Body of pancreas (tissue), 4 donors: Measurements from ENCODE around the gene IFNAR1. TPM values are rescaled to one million over a fixed set of nuclear protein-coding genes. Genes with fewer than 3 reads are reported as not detected.

ENCODE experiments used
- ATAC-seq: fragments of 150-250 bp; one replicate; pipeline ENCODE4 v1.9.1; 2016
- DNase-seq, 4 donors: peaks; one replicate each; pipeline ENCODE4 v3.0.0-alpha.2; 2019
- H3K27ac ChIP-seq, 4 donors: fragments of 200-600 bp; sonication (generic); 1 replicate in 3 of 4; 2 replicates in 1 of 4; pipeline versions ENCODE4 v1.5.1 to v1.6.1; 2016 to 2019; ENCODE audit warnings: mild to moderate bottlenecking in 1 of 4, mixed read lengths in 1 of 4, moderate library complexity in 1 of 4
- H3K27me3 ChIP-seq, 2 donors: fragments of 200-600 bp; sonication (generic); one replicate each; pipeline ENCODE4 v1.6.0; 2016; ENCODE audit warnings: mild to moderate bottlenecking in 1 of 2
- H3K36me3 ChIP-seq, 2 donors: fragments of 200-600 bp; sonication (generic); replicated peaks in 1 of 2; 2 replicates each; pipeline ENCODE4 v1.5.1; 2016; ENCODE audit warnings: low read depth in 2 of 2; ENCODE audit not compliant: insufficient read depth in 1 of 2
- H3K4me1 ChIP-seq: fragments of 200-600 bp; sonication (generic); one replicate; pipeline ENCODE4 v1.6.0; 2016
- H3K4me3 ChIP-seq, 2 donors: fragments of 200-600 bp; sonication (generic); 1 replicate in 1 of 2; 2 replicates in 1 of 2; pipeline ENCODE4 v1.5.1; 2016 to 2019
- H3K9me3 ChIP-seq, 3 donors: fragments of 200-600 bp; sonication (generic); 1 replicate in 2 of 3; 2 replicates in 1 of 3; pipeline ENCODE4 v1.5.1; 2016
- CTCF ChIP-seq, 7 experiments: fragments of 450-650 bp in 4 of 7; fragments of 200-600 bp in 3 of 7; sonication (generic) in 3 of 7; IDR thresholded peaks; one replicate each; pipeline ENCODE4 v1.5.1; 2016 to 2019; ENCODE audit warnings: antibody characterized with exemption in 7 of 7
- POLR2A ChIP-seq, 3 donors: fragments of 450-650 bp; IDR thresholded peaks; one replicate each; pipeline ENCODE4 v1.6.1; 2016; ENCODE audit warnings: antibody characterized with exemption in 3 of 3, mild to moderate bottlenecking in 2 of 3
- WGBS, 2 donors: methylation state at CpG; one replicate each; pipeline ENCODE4 v1.1.5; 2017; 5-methylcytosine and 5-hydroxymethylcytosine counted together
- intact Hi-C: fragments of 100-400 bp; cut with DNase I; formaldehyde crosslinking; loops from one replicate; pipeline ENCODE4 v1.15.1; 2023
- total RNA-seq, 2 donors: library from RNA; depleted of rRNA; stranded (reverse); fragments of >200 nt; gene quantifications; one replicate each; pipeline ENCODE4 v1.1.0, GENCODE V29; 2016

IFNAR1 gene
- total RNA-seq, 2 donors from 2014 or later, result 14.2 to 17.9 TPM

GRCh38 chr21:33357177-33357576, 32.4 kb downstream of the IFNAR1 start:
- 90 to 91% methylated on average over 8 of the region's 8 CpGs for WGBS, 2 donors
- DNase-seq, result no peak
- ATAC-seq, result no peak

GRCh38 chr21:33359446-33359845, 34.7 kb downstream of the IFNAR1 start:
- intact Hi-C loops, result no loop called here
- DNase-seq (no peak), ATAC-seq (no peak)
- no peak overlapping the region for H3K27ac ChIP-seq
- H3K27me3 ChIP-seq, result no peaks in the 10 kb centered on the region
- peaks cover 0 to 11% of the 10 kb centered on the region in 2 donors for H3K36me3 ChIP-seq
- TF ChIP-seq CTCF (IDR thresholded peaks at IDR 0.05) (no peak), POLR2A (IDR thresholded peaks at IDR 0.05) (no peak)
- H3K4me3 ChIP-seq, result no peak overlapping the region
- WGBS, 2 donors, result 81 to 82% methylated on average over 4 of the region's 4 CpGs
- H3K4me1 ChIP-seq, result peaks cover 19% of the 10 kb centered on the region
- H3K9me3 ChIP-seq, result no peaks in the 10 kb centered on the region

More at GRCh38 chr21:33357177-33357576, 32.4 kb downstream of the IFNAR1 start:
- TF ChIP-seq POLR2A (IDR thresholded peaks at IDR 0.05), result no peak
- no peak for TF ChIP-seq CTCF (IDR thresholded peaks at IDR 0.05)
- H3K9me3 ChIP-seq, result no peaks in the 10 kb centered on the region
- peaks cover 16% of the 10 kb centered on the region for H3K4me1 ChIP-seq
- H3K4me3 ChIP-seq, result no peak overlapping the region
- no peak overlapping the region for H3K27ac ChIP-seq
- H3K36me3 ChIP-seq, result peaks cover 0 to 11% of the 10 kb centered on the region in 2 donors
- intact Hi-C loops, result no loop called here
- no peaks in the 10 kb centered on the region for H3K27me3 ChIP-seq

- WGBS, 2 donors, result 72 to 74% methylated on average over 6 of the region's 6 CpGs
- Histone ChIP-seq H3K4me3 (no peak overlapping the region), H3K27ac (no peak overlapping the region), H3K9me3 (no peaks in the 10 kb centered on the region), H3K36me3 (peaks cover 0 to 10% of the 10 kb centered on the region in 2 donors), H3K27me3 (no peaks in the 10 kb centered on the region), H3K4me1 (peaks cover 19% of the 10 kb centered on the region)
- ATAC-seq, result no peak
- TF ChIP-seq CTCF (IDR thresholded peaks at IDR 0.05) (no peak), POLR2A (IDR thresholded peaks at IDR 0.05) (no peak)
- intact Hi-C loops, result loop anchor here (10.0 kb wide), 1 partner anchor 155 kb away; no protein-coding TSS in a partner anchor
- DNase-seq, result no peak
These were observed 35.5 kb downstream of the IFNAR1 start for GRCh38 chr21:33360281-33360680.

GRCh38 chr21:33360881-33361602, 36.3 kb downstream of the IFNAR1 start:
- DNase-seq (peak; percentile 76 to 84 (median 80)), ATAC-seq (peak; percentile 89)
- no peaks in the 10 kb centered on the region for H3K27me3 ChIP-seq
- H3K9me3 ChIP-seq, result no peaks in the 10 kb centered on the region
- peak overlapping the region in 2 of 4 donors; percentile 21 to 69 for H3K27ac ChIP-seq
- intact Hi-C loops, result loop anchor here (10.0 kb wide), 1 partner anchor 156 kb away; no protein-coding TSS in a partner anchor
- 6 to 7% methylated on average over 14 of the region's 14 CpGs for whole genome bisulfite sequencing, 2 donors
- H3K4me3 ChIP-seq, result no peak overlapping the region
- TF ChIP-seq POLR2A (IDR thresholded peaks at IDR 0.05), result no peak
- TF ChIP-seq CTCF (IDR thresholded peaks at IDR 0.05), result peak; percentile 46 to 87 (median 78)
- peaks cover 19% of the 10 kb centered on the region for H3K4me1 ChIP-seq
- peaks cover 0 to 6% of the 10 kb centered on the region in 2 donors for H3K36me3 ChIP-seq
